ENCODE measurements around the gene LILRB5.

DNA sequence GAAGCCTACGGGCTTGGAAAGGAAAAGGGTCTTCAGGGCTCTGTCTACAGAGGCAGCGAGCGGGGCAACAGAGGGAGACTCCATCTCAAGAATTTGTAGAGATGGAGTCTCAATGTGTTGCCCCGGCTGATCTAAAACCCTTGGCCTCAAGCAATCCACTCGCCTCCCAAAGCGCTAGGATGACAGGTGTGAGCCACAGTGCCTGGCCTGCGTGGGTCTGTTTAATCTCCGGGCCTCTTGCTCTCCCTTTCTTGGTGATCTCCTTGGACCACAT lies 48.4 kb downstream of the LILRB5 start:
- TF ChIP-seq, protein P1, sequence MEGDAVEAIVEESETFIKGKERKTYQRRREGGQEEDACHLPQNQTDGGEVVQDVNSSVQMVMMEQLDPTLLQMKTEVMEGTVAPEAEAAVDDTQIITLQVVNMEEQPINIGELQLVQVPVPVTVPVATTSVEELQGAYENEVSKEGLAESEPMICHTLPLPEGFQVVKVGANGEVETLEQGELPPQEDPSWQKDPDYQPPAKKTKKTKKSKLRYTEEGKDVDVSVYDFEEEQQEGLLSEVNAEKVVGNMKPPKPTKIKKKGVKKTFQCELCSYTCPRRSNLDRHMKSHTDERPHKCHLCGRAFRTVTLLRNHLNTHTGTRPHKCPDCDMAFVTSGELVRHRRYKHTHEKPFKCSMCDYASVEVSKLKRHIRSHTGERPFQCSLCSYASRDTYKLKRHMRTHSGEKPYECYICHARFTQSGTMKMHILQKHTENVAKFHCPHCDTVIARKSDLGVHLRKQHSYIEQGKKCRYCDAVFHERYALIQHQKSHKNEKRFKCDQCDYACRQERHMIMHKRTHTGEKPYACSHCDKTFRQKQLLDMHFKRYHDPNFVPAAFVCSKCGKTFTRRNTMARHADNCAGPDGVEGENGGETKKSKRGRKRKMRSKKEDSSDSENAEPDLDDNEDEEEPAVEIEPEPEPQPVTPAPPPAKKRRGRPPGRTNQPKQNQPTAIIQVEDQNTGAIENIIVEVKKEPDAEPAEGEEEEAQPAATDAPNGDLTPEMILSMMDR (IDR thresholded peaks at IDR 0.05 in 8 of 11, conservative IDR thresholded peaks at IDR 0.05 in 3 of 11) = no peak
- no peak for TF ChIP-seq POLR2AphosphoS5 (IDR thresholded peaks at IDR 0.05)
- TF ChIP-seq POLR2A (IDR thresholded peaks at IDR 0.05) = no peak

Measured in spleen (tissue), 7 donors.